Neural cell (in vitro differentiated cells): ENCODE data around the gene AP3B1.

Experiments used
- EP300 ChIP-seq: fragments of 450-650 bp; conservative IDR thresholded peaks from 2 replicates; pipeline ENCODE4 v1.6.1; 2014; ENCODE audit warnings: antibody characterized with exemption, mild to moderate bottlenecking, moderate library complexity; ENCODE audit not compliant: poor library complexity, severe bottlenecking
- EZH2 ChIP-seq: fragments of 200-600, 300-800 bp; shearing (Covaris generic), sonication (generic); IDR thresholded peaks from 2 replicates; pipeline ENCODE4 v1.6.1; 2014; ENCODE audit warnings: antibody characterized with exemption, low read length, borderline replicate concordance, mild to moderate bottlenecking; ENCODE audit not compliant: insufficient read depth, poor library complexity, severe bottlenecking
- MXI1 ChIP-seq: fragments of 450-650 bp; conservative IDR thresholded peaks from 2 replicates; pipeline ENCODE4 v1.6.1; 2014; ENCODE audit warnings: antibody characterized with exemption, mild to moderate bottlenecking; ENCODE audit not compliant: poor library complexity, severe bottlenecking
- POLR2AphosphoS5 ChIP-seq: IDR thresholded peaks from 2 replicates; pipeline ENCODE4 v1.6.1; 2012
- RAD21 ChIP-seq: fragments of 450-650 bp; conservative IDR thresholded peaks from 2 replicates; pipeline ENCODE4 v1.6.1; 2014; ENCODE audit warnings: antibody characterized with exemption, mild to moderate bottlenecking, moderate library complexity
- SMC3 ChIP-seq: fragments of 450-650 bp; conservative IDR thresholded peaks from 2 replicates; pipeline ENCODE4 v1.6.1; 2014; ENCODE audit warnings: antibody characterized with exemption, mild to moderate bottlenecking, moderate library complexity; ENCODE audit not compliant: poor library complexity
- TF ChIP-seq, protein P1 (sequence below): fragments of 450-650 bp; IDR thresholded peaks from 2 replicates; pipeline ENCODE4 v1.5.1; 2014; ENCODE audit warnings: antibody characterized with exemption, mild to moderate bottlenecking, moderate library complexity; ENCODE audit not compliant: poor library complexity, severe bottlenecking
- TF ChIP-seq, protein P2 (sequence below): IDR thresholded peaks from 2 replicates; pipeline ENCODE4 v1.6.1; 2012; ENCODE audit warnings: borderline replicate concordance

DNA sequence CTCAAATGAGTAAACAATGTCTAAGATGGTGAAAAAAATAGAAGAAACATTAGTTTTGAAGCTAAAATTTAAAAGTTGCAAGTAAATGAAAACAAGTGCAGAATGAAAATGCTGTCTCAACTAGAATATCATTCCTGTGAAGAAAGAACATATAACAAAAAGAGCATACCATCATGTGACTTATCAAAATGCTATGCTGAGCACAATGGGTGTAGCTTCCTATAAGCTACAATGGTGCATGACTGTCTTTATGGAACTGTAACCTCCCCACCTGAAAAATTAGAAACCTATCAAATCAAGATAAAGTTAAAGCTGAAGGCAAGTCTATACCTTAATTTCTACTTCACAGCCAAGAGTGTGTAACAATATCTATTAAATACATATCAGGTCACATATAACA lies 192.0 kb downstream of the AP3B1 start:
- TF ChIP-seq, protein P1, sequence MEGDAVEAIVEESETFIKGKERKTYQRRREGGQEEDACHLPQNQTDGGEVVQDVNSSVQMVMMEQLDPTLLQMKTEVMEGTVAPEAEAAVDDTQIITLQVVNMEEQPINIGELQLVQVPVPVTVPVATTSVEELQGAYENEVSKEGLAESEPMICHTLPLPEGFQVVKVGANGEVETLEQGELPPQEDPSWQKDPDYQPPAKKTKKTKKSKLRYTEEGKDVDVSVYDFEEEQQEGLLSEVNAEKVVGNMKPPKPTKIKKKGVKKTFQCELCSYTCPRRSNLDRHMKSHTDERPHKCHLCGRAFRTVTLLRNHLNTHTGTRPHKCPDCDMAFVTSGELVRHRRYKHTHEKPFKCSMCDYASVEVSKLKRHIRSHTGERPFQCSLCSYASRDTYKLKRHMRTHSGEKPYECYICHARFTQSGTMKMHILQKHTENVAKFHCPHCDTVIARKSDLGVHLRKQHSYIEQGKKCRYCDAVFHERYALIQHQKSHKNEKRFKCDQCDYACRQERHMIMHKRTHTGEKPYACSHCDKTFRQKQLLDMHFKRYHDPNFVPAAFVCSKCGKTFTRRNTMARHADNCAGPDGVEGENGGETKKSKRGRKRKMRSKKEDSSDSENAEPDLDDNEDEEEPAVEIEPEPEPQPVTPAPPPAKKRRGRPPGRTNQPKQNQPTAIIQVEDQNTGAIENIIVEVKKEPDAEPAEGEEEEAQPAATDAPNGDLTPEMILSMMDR = no peak
- no peak for TF ChIP-seq EZH2
- TF ChIP-seq POLR2AphosphoS5 = no peak
- TF ChIP-seq, protein P2, sequence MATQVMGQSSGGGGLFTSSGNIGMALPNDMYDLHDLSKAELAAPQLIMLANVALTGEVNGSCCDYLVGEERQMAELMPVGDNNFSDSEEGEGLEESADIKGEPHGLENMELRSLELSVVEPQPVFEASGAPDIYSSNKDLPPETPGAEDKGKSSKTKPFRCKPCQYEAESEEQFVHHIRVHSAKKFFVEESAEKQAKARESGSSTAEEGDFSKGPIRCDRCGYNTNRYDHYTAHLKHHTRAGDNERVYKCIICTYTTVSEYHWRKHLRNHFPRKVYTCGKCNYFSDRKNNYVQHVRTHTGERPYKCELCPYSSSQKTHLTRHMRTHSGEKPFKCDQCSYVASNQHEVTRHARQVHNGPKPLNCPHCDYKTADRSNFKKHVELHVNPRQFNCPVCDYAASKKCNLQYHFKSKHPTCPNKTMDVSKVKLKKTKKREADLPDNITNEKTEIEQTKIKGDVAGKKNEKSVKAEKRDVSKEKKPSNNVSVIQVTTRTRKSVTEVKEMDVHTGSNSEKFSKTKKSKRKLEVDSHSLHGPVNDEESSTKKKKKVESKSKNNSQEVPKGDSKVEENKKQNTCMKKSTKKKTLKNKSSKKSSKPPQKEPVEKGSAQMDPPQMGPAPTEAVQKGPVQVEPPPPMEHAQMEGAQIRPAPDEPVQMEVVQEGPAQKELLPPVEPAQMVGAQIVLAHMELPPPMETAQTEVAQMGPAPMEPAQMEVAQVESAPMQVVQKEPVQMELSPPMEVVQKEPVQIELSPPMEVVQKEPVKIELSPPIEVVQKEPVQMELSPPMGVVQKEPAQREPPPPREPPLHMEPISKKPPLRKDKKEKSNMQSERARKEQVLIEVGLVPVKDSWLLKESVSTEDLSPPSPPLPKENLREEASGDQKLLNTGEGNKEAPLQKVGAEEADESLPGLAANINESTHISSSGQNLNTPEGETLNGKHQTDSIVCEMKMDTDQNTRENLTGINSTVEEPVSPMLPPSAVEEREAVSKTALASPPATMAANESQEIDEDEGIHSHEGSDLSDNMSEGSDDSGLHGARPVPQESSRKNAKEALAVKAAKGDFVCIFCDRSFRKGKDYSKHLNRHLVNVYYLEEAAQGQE = no peak
- TF ChIP-seq EP300 = no peak
- TF ChIP-seq MXI1 = no peak
- no peak for TF ChIP-seq RAD21
- no peak for TF ChIP-seq SMC3
